SK-N-MC (cell line): ENCODE measurements around the gene BAX.

ENCODE experiments used
- EZH2 ChIP-seq: fragments of 200-600 bp; sonication (generic); IDR thresholded peaks from one replicate; pipeline ENCODE4 v1.6.1; 2017; ENCODE audit warnings: antibody characterized with exemption
- FOXP2 ChIP-seq: optimal IDR thresholded peaks from 2 replicates; pipeline ENCODE3; 2011; ENCODE audit warnings: mild to moderate bottlenecking, moderate library complexity; ENCODE audit not compliant: insufficient read depth; ENCODE audit errors: extremely low read length, control extremely low read depth

DNA sequence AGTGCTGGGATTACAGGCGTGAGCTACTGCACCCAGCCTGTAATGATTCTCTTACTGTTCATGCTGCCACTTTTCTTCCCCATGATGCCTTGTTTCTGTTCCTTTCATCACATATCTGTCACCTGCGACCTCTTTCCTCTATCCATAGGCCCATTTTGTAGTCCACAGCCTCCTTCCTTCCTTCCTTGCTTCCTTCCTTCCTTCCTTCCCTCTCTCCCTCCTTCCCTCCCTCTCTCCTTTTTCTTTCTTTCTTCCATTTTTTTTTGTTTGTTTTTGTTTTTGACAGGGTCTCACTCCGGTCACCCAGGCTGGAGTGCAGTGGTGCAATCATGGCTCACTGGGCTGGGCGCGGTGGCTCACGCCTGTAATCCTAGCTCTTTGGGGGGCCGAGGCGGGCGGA lies 34.2 kb downstream of the BAX start:
- TF ChIP-seq FOXP2 (no peak), EZH2 (no peak)
